ENCODE measurements around the gene SLC22A5. TPM values are rescaled to one million over a fixed set of nuclear protein-coding genes. Genes with fewer than 3 reads are reported as not detected.

Gene SLC22A5
- total and polyA plus RNA-seq, 10 of the 15 experiments (the other 5 are each of a cell fraction or from before 2014, with no cell fraction given) = 1.1 to 4.4 (median 2.3) TPM

GRCh38 chr5:132385326-132386105 is 16.0 kb downstream of the SLC22A5 start (continued):
- TF ChIP-seq STAT3 (IDR thresholded peaks at IDR 0.05; ENCODE audit: low read depth, low read length) = no peak
- TF ChIP-seq RAD21 (IDR thresholded peaks at IDR 0.05; ENCODE audit: insufficient read depth, low read depth, low read length) = peak; percentile 81
- no peak for TF ChIP-seq NR2C1 (IDR thresholded peaks at IDR 0.05)
- TF ChIP-seq KAT2A (conservative IDR thresholded peaks at IDR 0.05; ENCODE audit: control insufficient read depth, low read depth, low read length) = no peak
- no peak for TF ChIP-seq CBX5 (IDR thresholded peaks at IDR 0.05; ENCODE audit: low read depth)
- TF ChIP-seq NFYA (IDR thresholded peaks at IDR 0.05; ENCODE audit: borderline replicate concordance, low read depth, low read length) = no peak
- TF ChIP-seq GATAD2B (conservative IDR thresholded peaks at IDR 0.05; ENCODE audit: low read depth) = peak; percentile 37; the same call in 1 of the 2 replicates
- no peak for TF ChIP-seq E4F1 (IDR thresholded peaks at IDR 0.05; ENCODE audit: borderline replicate concordance, partially characterized antibody)
- no peak for TF ChIP-seq ZSCAN29 (IDR thresholded peaks at IDR 0.05)
- peak; percentile 50; the same call in 1 of the 2 replicates for TF ChIP-seq YY1 (IDR thresholded peaks at IDR 0.05; ENCODE audit: low read depth, low read length)
- TF ChIP-seq MEF2B (IDR thresholded peaks at IDR 0.05; ENCODE audit: partially characterized antibody, poor library complexity, severe bottlenecking) = no peak
- no peak for TF ChIP-seq HDAC2 (IDR thresholded peaks at IDR 0.05)
- TF ChIP-seq ATF2 (IDR thresholded peaks at IDR 0.05; ENCODE audit: low read length) = no peak
- TF ChIP-seq BHLHE40 (IDR thresholded peaks at IDR 0.05; ENCODE audit: borderline replicate concordance in 1 of 2, low read depth in 2 of 2, low read length in 1 of 2) = peak in 1 of 2 experiments; percentile 10; a peak in 1 of 4 replicates
- no peak for TF ChIP-seq CHD1 (IDR thresholded peaks at IDR 0.05; ENCODE audit: low read depth, low read length)
- no peak for TF ChIP-seq KLF5 (IDR thresholded peaks at IDR 0.05; ENCODE audit: partially characterized antibody)
- TF ChIP-seq SIN3A (IDR thresholded peaks at IDR 0.05; ENCODE audit: low read depth, low read length) = no peak
- peak; percentile 67 for TF ChIP-seq SMC3 (IDR thresholded peaks at IDR 0.05; ENCODE audit: borderline replicate concordance, low read length)
- TF ChIP-seq DPF2 (IDR thresholded peaks at IDR 0.05) = no peak
- TF ChIP-seq SREBF2 (IDR thresholded peaks at IDR 0.05; ENCODE audit: low read length) = no peak
- TF ChIP-seq YBX1 (IDR thresholded peaks at IDR 0.05) = no peak
- peak; percentile 65 to 84 (median 76) for TF ChIP-seq CTCF (IDR thresholded peaks at IDR 0.05 in 2 of 3, conservative IDR thresholded peaks at IDR 0.05 in 1 of 3; ENCODE audit: control insufficient read depth in 2 of 3, extremely low read depth in 1 of 3, insufficient read depth in 1 of 3, low read depth in 3 of 3, low read length in 3 of 3)
- 0 out of 2 replicates have a peak, but pooled peaks have one; percentile 4 for TF ChIP-seq RUNX3 (IDR thresholded peaks at IDR 0.05; ENCODE audit: low read length)
- TF ChIP-seq BCL3 (IDR thresholded peaks at IDR 0.05; ENCODE audit: borderline replicate concordance, insufficient read depth, low read depth, low read length, poor library complexity, severe bottlenecking) = no peak

Data from GM12878 (cell line).